ENCODE results near the gene ANKRD55. TPM values are rescaled to one million over a fixed set of nuclear protein-coding genes. Genes with fewer than 3 reads are reported as not detected.

Gene ANKRD55
- total RNA-seq, 1 donor from 2014 or later = not detected

GRCh38 chr5:56066931-56067450 lies 166.1 kb downstream of the ANKRD55 start:
- Mint-ChIP-seq H3K4me3 (no peak overlapping the region), H3K36me3 (no peaks in the 10 kb centered on the region), H3K27ac (no peak overlapping the region), H3K4me1 (peaks cover 3% of the 10 kb centered on the region), H3K9me3 (no peaks in the 10 kb centered on the region), H3K27me3 (ENCODE audit: insufficient read depth, low read depth) (peaks cover 2% of the 10 kb centered on the region)
- Histone ChIP-seq H2AFZ (replicated peaks) (no peak overlapping the region), H3K36me3 (no peaks in the 10 kb centered on the region), H3K79me2 (ENCODE audit: low read depth) (no peaks in the 10 kb centered on the region), H3K27me3 (no peaks in the 10 kb centered on the region), H3K4me2 (no peak overlapping the region), H3K4me1 (no peaks in the 10 kb centered on the region), H3F3A (ENCODE audit: low read depth) (no peaks in the 10 kb centered on the region), H3K4me3 (no peak overlapping the region), H4K20me1 (ENCODE audit: low read depth) (no peaks in the 10 kb centered on the region), H3K9ac (no peak overlapping the region), H3K27ac (no peak overlapping the region), H3K9me3 (ENCODE audit: low read depth) (no peaks in the 10 kb centered on the region)
- TF ChIP-seq EZH2phosphoT487 (IDR thresholded peaks at IDR 0.05) = no peak
- TF ChIP-seq EZH2 (IDR thresholded peaks at IDR 0.05) = no peak
- TF ChIP-seq, protein P1, sequence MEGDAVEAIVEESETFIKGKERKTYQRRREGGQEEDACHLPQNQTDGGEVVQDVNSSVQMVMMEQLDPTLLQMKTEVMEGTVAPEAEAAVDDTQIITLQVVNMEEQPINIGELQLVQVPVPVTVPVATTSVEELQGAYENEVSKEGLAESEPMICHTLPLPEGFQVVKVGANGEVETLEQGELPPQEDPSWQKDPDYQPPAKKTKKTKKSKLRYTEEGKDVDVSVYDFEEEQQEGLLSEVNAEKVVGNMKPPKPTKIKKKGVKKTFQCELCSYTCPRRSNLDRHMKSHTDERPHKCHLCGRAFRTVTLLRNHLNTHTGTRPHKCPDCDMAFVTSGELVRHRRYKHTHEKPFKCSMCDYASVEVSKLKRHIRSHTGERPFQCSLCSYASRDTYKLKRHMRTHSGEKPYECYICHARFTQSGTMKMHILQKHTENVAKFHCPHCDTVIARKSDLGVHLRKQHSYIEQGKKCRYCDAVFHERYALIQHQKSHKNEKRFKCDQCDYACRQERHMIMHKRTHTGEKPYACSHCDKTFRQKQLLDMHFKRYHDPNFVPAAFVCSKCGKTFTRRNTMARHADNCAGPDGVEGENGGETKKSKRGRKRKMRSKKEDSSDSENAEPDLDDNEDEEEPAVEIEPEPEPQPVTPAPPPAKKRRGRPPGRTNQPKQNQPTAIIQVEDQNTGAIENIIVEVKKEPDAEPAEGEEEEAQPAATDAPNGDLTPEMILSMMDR (IDR thresholded peaks at IDR 0.05) = no peak
- no peak for DNase-seq (ENCODE audit: low spot score)

DNA sequence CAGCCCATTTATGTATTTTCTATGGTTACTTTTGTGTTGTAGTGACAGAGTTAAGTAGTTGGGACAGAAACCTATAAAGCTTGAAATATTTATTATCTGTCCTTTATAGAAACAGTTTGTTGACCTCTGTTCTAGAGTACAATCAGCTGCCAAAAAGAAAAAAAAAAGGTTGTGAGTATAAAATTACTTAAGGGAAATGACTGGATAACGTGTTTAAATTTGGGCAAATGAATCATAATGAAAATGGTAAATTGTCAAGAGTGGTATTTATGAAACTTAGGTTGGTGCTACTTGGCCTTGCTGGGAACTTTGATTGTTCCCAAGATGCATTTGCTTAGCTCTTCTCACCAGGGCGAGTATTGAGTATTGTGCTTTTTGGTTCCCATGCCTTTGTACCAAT lies 168.1 kb downstream of the ANKRD55 start:
- no peak overlapping the region for H2AFZ ChIP-seq (replicated peaks)
- no peaks in the 10 kb centered on the region for H3K4me1 ChIP-seq
- H3K9me3 ChIP-seq (ENCODE audit: low read depth) = no peaks in the 10 kb centered on the region
- H3F3A ChIP-seq (ENCODE audit: low read depth) = no peaks in the 10 kb centered on the region
- H3K9me3 Mint-ChIP-seq = no peaks in the 10 kb centered on the region
- H4K20me1 ChIP-seq (ENCODE audit: low read depth) = no peaks in the 10 kb centered on the region
- no peak for DNase-seq (ENCODE audit: low spot score)
- TF ChIP-seq, protein P1 (IDR thresholded peaks at IDR 0.05) = no peak
- TF ChIP-seq EZH2 (IDR thresholded peaks at IDR 0.05) (no peak), EZH2phosphoT487 (IDR thresholded peaks at IDR 0.05) (no peak)
- peaks cover 2% of the 10 kb centered on the region for H3K27me3 Mint-ChIP-seq (ENCODE audit: insufficient read depth, low read depth)
- H3K36me3 Mint-ChIP-seq = no peaks in the 10 kb centered on the region
- H3K27ac ChIP-seq = no peak overlapping the region
- no peaks in the 10 kb centered on the region for H3K27me3 ChIP-seq
- no peak overlapping the region for H3K4me2 ChIP-seq
- no peak overlapping the region for H3K4me3 Mint-ChIP-seq
- no peaks in the 10 kb centered on the region for H3K79me2 ChIP-seq (ENCODE audit: low read depth)
- no peak overlapping the region for H3K4me3 ChIP-seq
- no peaks in the 10 kb centered on the region for H3K4me1 Mint-ChIP-seq
- no peak overlapping the region for H3K9ac ChIP-seq
- no peak overlapping the region for H3K27ac Mint-ChIP-seq
- no peaks in the 10 kb centered on the region for H3K36me3 ChIP-seq

DNA sequence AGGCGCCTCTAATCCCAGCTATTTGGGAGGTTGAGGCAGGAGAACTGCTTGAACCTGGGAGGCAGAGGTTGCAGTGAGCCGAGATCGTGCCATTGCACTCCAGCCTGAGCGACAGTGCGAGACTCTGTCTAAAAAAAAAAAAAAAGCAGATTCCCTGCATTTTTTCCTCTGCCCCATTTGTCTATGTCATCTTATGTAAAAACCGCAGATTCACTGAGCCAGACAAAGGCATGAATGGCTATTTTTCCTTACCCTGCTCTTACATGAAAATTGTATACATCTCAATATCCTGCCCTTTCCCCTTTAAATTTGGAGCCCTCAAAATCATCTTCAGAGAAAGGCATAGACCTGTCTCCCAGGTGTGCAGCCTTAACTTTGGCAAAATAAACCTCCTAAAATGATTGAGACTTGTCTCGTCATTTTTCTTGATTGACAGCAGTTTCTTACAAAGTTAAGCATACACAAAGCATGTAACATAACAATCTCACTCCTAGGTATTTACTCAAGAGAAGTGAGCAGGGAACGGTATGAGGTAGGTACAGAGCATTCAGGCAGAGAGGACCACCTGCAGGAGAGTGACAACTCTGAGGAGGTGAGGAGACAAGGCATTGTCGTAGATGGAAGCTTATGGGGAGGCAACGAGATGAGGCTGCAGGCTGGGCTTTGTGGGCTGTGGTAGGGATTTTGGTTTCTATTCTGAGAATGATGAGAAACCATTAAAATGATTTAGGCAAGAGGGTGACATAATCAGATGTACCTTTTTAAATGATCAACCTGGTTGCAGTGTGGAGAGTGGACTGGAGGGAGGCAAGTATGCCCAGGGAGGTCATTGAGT lies 172.6 kb downstream of the ANKRD55 start:
- no peaks in the 10 kb centered on the region for H4K20me1 ChIP-seq (ENCODE audit: low read depth)
- Mint-ChIP-seq H3K9me3 (no peaks in the 10 kb centered on the region), H3K27me3 (ENCODE audit: insufficient read depth, low read depth) (no peaks in the 10 kb centered on the region), H3K4me1 (no peaks in the 10 kb centered on the region), H3K27ac (no peak overlapping the region), H3K4me3 (no peak overlapping the region), H3K36me3 (no peaks in the 10 kb centered on the region)
- no peaks in the 10 kb centered on the region for H3K4me1 ChIP-seq
- no peak overlapping the region for H3K27ac ChIP-seq
- H3K9ac ChIP-seq = no peak overlapping the region
- no peaks in the 10 kb centered on the region for H3K27me3 ChIP-seq
- no peaks in the 10 kb centered on the region for H3K79me2 ChIP-seq (ENCODE audit: low read depth)
- H2AFZ ChIP-seq (replicated peaks) = no peak overlapping the region
- H3K4me2 ChIP-seq = no peak overlapping the region
- no peak overlapping the region for H3K4me3 ChIP-seq
- no peaks in the 10 kb centered on the region for H3K36me3 ChIP-seq
- H3K9me3 ChIP-seq (ENCODE audit: low read depth) = no peaks in the 10 kb centered on the region
- H3F3A ChIP-seq (ENCODE audit: low read depth) = no peaks in the 10 kb centered on the region
- TF ChIP-seq, protein P1 (IDR thresholded peaks at IDR 0.05) = no peak
- no peak for TF ChIP-seq EZH2phosphoT487 (IDR thresholded peaks at IDR 0.05)
- no peak for TF ChIP-seq EZH2 (IDR thresholded peaks at IDR 0.05)
- DNase-seq (ENCODE audit: low spot score) = no peak

Measured in neural progenitor cell (in vitro differentiated cells).